Cardiac muscle cell (in vitro differentiated cells and primary cell): ENCODE results near the gene MPPE1. TPM values are rescaled to one million over a fixed set of nuclear protein-coding genes. Genes with fewer than 3 reads are reported as not detected.
A peak's percentile ranks its signal among the peaks of the same experiment; 100 is the strongest.

Source experiments
- DNase-seq, 2 donors: peaks; one replicate each; pipeline versions ENCODE4 v3.0.0 to v3.0.0-alpha.2; 2010 to 2017; ENCODE audit warnings: low read depth in 1 of 2, low spot score in 1 of 2
- H3K27ac ChIP-seq: fragments of 200-600 bp; sonication (generic); 2 replicates; pipeline ENCODE4 v1.5.1; 2016
- H3K27me3 ChIP-seq: fragments of 200-600 bp; sonication (generic); 2 replicates; pipeline ENCODE4 v1.6.0; 2016; ENCODE audit warnings: control low read depth
- H3K36me3 ChIP-seq: fragments of 200-600 bp; sonication (generic); 2 replicates; pipeline ENCODE4 v1.5.1; 2016; ENCODE audit warnings: control low read depth
- H3K4me1 ChIP-seq: fragments of 200-600 bp; sonication (generic); 2 replicates; pipeline ENCODE4 v1.8.1; 2017; ENCODE audit warnings: low read depth, mild to moderate bottlenecking, mixed run types
- H3K4me3 ChIP-seq: fragments of 200-600 bp; sonication (generic); 2 replicates; pipeline ENCODE4 v1.5.1; 2016; ENCODE audit warnings: mild to moderate bottlenecking
- H3K9me3 ChIP-seq: fragments of 200-600 bp; sonication (generic); 2 replicates; pipeline ENCODE4 v1.5.1; 2017; ENCODE audit warnings: low read depth, mild to moderate bottlenecking, control low read depth
- polyA plus RNA-seq: library from polyadenylated mRNA; unstranded; fragments of >200 nt; fragmentation: Nextera tagmentation; extraction: Ambion mirVana; gene quantifications from 2 replicates; pipeline ENCODE4 v1.2.1, GENCODE V29; 2016
- total RNA-seq: library from RNA; depleted of rRNA; stranded (reverse); fragments of >200 nt; gene quantifications from 2 replicates; pipeline ENCODE4 v1.2.3, GENCODE V29; 2016
- TF ChIP-seq, protein P1 (sequence below): IDR thresholded peaks from 2 replicates; pipeline ENCODE4 v1.5.1; 2012; ENCODE audit warnings: low read depth, mild to moderate bottlenecking, low read length

Gene MPPE1
- total and polyA plus RNA-seq, 2 experiments from 2014 or later: 14.0 to 44.1 TPM

DNA sequence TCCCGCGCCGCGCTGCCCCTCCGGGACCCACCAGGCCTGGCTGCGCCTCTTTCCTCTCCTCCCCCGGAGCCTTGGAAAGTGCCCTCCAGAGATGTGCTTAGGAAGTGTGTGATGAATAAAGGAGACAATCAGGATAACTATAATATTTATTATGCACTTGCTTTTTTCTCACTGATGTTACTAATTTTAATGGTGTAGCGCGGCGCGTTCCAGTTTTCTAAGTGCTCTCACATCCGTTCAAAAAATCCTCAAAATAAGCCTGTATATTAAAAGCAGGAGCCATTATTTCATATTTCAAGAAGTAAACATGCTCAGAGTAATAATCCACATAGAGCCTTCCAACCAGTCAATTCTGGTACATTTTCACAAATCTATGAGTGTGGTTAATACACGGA lies 941 bp upstream of the MPPE1 start:
- Histone ChIP-seq H3K4me3 (peak overlapping the region; percentile 55), H3K4me1 (peaks cover 4% of the 10 kb centered on the region), H3K27ac (peak overlapping the region; percentile 97), H3K36me3 (no peaks in the 10 kb centered on the region), H3K9me3 (no peaks in the 10 kb centered on the region), H3K27me3 (no peaks in the 10 kb centered on the region)
- DNase-seq: no peak
- TF ChIP-seq, protein P1, sequence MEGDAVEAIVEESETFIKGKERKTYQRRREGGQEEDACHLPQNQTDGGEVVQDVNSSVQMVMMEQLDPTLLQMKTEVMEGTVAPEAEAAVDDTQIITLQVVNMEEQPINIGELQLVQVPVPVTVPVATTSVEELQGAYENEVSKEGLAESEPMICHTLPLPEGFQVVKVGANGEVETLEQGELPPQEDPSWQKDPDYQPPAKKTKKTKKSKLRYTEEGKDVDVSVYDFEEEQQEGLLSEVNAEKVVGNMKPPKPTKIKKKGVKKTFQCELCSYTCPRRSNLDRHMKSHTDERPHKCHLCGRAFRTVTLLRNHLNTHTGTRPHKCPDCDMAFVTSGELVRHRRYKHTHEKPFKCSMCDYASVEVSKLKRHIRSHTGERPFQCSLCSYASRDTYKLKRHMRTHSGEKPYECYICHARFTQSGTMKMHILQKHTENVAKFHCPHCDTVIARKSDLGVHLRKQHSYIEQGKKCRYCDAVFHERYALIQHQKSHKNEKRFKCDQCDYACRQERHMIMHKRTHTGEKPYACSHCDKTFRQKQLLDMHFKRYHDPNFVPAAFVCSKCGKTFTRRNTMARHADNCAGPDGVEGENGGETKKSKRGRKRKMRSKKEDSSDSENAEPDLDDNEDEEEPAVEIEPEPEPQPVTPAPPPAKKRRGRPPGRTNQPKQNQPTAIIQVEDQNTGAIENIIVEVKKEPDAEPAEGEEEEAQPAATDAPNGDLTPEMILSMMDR: no peak

DNA sequence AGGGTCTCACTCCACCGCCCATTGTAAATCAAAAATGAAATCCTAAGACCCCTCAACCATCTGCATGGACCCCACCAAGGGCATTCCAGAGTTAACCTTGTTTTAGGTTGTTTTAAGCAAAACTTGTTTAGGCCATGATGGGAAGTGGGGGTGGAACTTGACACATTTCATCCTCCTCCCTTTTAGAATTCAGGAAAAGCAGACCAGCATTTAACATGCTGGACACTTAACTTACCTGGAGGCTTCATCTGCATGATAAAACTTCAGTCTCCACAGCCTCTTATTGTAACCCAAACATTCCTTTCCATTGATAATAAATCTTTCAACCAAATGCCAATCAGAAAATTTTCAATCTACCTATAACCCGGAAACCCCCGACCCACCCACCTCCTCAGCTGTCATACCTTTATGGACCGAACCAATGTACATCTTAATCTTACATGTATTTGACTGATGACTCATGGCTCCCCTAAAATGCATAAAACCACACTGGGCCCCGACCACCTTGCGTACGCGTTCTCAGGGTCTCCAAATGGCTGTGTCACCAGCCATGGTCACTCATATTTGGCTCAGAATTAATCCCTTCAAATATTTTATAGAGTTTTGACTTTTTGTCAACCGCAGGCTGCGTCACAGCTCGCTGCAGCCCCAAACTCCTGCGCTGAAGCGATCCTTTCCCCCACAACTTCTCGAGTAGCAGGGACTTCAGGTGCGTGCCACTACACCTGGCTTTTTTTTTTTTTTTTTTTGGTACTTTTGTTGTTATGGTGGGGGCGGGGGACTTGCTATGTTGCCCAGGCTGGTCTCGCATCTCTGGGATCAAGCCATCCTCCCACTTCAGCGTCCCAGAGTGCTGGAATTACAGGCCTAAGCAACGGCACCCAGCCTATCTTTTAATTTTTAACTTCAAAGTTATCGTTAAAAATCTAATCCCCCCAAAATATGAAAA lies 917 bp downstream of the MPPE1 start:
- Histone ChIP-seq H3K36me3 (no peaks in the 10 kb centered on the region), H3K4me1 (peaks cover 15% of the 10 kb centered on the region), H3K27me3 (no peaks in the 10 kb centered on the region), H3K9me3 (no peaks in the 10 kb centered on the region), H3K4me3 (peak overlapping the region; percentile 55), H3K27ac (no peak overlapping the region)
- TF ChIP-seq, protein P1: no peak
- DNase-seq: no peak

DNA sequence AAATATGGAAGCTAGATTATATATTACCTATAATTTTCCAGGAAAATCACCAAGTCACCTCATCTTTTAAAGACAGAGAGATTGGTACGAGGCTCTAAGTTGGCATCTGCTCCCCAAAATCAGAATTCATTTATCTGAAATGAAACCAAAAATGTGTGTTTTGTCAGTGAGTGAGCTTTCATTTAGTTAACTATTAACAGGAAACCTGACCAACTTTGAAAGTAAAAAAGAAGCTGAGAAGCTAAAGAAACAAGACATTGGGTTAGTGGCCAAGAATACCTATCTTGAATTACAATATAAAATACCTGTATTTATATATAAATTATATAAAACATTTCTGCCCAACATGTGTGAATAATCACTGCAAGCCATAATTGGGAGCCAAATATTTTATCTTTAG lies 1.9 kb downstream of the MPPE1 start:
- no peaks in the 10 kb centered on the region for H3K27me3 ChIP-seq
- no peaks in the 10 kb centered on the region for H3K36me3 ChIP-seq
- H3K4me3 ChIP-seq: no peak overlapping the region
- TF ChIP-seq, protein P1: no peak
- H3K4me1 ChIP-seq: peaks cover 19% of the 10 kb centered on the region
- DNase-seq: no peak
- no peaks in the 10 kb centered on the region for H3K9me3 ChIP-seq
- no peak overlapping the region for H3K27ac ChIP-seq

DNA sequence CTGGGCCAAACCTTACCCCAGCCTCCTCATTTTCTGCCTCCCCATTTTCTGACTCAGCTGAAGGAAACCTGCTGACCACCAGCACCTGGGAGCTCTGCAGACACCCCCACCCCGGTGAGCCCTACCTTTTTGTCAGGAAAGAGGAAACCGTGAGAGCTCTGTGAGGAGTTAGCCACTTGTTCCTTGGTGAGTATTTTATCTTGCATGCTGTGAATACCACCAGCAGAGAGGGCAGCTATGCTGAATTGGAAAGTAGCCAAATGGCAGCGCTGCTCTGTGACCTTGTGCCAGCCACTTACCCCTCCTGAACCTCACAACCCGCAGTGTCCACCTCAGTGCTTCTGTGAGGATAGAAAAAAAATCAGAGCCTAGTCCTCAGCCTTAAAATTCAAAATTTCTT lies 2.5 kb downstream of the MPPE1 start:
- no peaks in the 10 kb centered on the region for H3K27me3 ChIP-seq
- H3K27ac ChIP-seq: no peak overlapping the region
- no peak overlapping the region for H3K4me3 ChIP-seq
- no peaks in the 10 kb centered on the region for H3K36me3 ChIP-seq
- peaks cover 19% of the 10 kb centered on the region for H3K4me1 ChIP-seq
- TF ChIP-seq, protein P1: no peak
- no peak for DNase-seq
- H3K9me3 ChIP-seq: no peaks in the 10 kb centered on the region

DNA sequence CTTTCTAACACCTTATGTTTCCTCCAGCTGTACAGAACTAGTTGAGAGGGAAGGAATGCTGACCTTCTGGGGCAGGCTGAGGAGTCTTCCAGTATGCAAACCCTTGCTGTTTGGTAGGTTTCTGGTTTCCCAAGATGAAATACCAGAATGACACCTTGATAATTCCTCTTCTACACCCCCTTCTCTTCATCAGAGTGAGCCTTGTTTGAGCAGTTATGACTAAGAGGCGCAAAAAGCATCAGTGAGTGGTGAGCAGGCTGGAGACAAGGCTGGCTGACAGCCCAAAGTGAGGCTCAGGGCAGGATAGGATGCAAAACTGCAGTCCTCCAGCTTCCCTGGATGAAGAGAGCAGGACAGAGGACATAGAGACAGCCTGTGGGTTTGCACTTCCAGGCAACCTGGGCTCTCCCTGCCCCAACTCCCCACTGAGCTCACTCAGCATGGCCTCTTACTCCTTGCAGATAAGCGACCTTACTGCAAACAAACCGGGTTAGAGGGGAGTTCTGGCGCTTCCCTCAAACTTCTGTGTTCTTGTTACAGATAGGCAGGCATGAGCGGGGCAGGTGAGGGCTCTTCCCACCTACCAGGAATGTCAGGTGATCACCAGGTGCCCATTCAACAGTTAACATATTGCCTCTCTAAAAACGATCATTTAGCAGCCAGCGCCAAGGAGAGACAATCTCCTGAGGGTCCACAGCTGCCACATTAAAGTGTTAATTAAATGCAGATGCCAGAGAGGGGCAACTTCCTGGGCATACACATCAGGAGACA lies 5.4 kb downstream of the MPPE1 start:
- no peak overlapping the region for H3K4me3 ChIP-seq
- peak; percentile 38 to 59 for DNase-seq
- TF ChIP-seq, protein P1: no peak
- peak overlapping the region; percentile 13 for H3K27ac ChIP-seq
- H3K9me3 ChIP-seq: no peaks in the 10 kb centered on the region
- H3K27me3 ChIP-seq: no peaks in the 10 kb centered on the region
- peaks cover 15% of the 10 kb centered on the region for H3K4me1 ChIP-seq
- no peaks in the 10 kb centered on the region for H3K36me3 ChIP-seq
